ENCODE results near the gene LGALS9B.
"Not testable (repeated sequence)": the region's sequence is repeated elsewhere in the genome, so short reads cannot be mapped to it uniquely, and the experiment has no call there.

The LGALS9B gene

DNA sequence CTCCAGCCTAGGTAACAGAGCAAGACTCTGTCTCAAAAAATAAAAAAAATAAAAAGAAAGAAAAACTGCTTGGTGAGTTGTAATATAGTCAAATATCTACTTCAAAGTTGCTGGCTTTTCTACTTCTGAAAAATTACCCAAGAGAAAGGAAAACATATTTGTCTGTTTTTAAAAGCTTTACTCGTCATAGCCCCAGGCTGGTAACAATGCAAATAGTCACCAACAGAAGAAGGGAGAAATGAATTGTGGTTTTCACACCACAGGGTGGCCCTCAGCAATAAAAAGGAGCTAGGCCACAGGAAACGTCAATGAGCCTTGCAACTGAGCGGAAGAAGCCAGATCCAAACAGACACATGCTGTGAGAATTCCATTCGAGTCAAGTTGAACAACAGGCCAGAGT lies 1.8 kb upstream of the LGALS9B start:
- in situ Hi-C loops (cut with HindIII; ENCODE audit: low sequenced_read_pairs): not testable (repeated sequence)

DNA sequence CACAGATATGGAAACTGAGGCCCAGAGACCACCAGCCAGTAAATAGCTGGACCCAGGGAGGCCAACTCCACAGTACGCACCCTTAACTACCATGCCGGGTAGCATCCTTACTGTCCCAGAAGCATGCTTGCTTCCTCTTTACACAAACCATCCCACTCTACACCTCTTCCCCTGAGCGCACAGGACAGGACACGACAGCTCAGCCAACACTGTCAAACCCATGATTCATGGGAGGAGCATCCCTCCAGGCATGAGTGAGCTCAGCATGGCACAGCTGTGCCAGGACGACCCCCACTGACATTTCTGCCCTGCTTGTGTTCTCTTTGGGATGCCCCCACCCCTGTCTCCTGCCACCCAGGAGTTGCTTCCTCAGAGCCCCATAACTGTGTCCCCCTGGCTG lies 340 bp downstream of the LGALS9B start:
- in situ Hi-C loops (cut with HindIII; ENCODE audit: low sequenced_read_pairs): not testable (repeated sequence)

DNA sequence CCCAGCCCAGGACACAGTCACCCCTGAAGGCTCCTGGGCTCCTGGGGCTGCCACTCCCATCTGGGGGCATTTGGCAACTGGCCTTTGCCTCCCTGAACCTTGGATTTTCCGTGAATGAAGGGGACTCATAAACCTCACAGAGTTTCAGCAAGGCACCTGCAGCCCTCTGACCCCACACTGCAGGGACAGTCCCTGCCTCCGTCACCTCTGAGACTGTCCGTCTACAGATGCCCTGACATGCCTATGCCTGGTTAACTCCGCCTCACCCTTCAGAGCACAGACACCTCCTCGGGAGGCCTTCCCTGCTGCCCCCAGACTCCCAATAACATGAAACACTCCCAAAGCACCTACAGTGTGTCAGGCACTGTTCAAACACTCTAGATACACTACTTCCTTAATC lies 786 bp downstream of the LGALS9B start:
- in situ Hi-C loops (cut with HindIII; ENCODE audit: low sequenced_read_pairs): not testable (repeated sequence)

DNA sequence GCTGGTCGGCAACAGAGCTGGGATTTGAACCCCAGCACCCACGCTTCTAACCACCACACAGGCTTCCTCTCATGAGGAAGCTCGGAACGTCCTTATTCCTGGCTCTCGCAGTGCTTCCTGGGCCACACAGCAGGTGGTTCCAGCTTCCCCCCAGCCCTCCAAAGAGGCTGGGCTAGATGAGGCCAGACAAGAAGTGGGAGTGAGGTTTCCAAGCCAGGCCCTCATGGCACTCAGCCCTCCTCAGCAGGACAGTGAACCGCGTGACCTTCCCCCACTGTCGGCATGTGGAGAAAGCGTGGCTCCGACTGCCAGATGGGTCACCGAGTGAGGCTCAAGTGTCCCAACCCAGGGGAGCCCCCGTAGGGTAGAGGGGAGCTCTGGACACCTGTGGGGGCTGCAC lies 1.8 kb downstream of the LGALS9B start:
- in situ Hi-C loops (cut with HindIII; ENCODE audit: low sequenced_read_pairs): not testable (repeated sequence)

DNA sequence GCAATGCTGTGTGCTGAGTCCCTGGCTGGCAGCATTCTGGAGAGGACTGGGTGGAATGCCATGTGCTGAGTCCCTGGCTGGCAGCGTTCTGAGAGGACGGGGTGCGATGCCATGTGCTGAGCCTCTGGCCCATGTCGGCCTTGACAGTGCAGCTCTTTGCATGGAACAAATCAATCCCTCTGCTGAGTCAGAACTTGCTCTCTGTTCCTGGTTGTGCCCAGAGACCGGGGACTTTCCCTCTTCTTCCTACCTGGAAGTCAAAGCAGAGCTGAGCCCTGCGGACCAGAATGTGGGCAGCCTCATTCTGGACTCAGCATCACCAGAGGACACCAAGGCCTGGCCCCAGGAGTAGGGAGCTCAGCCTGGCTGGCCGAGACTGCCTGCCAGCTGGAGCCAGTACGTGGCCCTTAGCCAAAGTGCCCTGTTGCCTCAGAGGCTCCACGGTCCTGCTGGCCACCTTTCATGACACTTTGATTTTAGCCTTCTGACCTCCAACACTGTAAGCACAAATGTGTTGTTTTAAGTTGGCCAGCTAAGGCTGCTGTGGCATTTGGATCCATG lies 2.4 kb downstream of the LGALS9B start:
- in situ Hi-C loops (cut with HindIII; ENCODE audit: low sequenced_read_pairs): not testable (repeated sequence)

DNA sequence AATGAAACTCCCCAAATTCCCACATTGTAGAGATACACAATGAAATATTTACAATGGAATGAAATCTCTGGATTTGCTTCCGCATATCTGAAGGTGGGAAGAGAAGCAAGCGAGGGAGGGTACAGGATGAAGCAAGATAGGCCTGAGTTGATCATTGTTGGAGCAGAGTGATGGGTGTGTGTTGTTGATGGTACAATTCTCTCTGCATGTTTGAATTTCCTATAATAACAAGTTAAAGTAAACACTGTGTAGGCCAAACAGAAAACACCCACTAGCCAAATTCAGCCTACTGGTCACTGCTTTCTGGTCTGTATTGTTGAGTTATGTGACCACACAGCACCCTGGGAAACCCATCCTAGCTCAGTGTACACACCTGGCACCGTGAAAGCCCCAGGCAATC lies 5.2 kb downstream of the LGALS9B start:
- in situ Hi-C loops (cut with HindIII; ENCODE audit: low sequenced_read_pairs): not testable (repeated sequence)

DNA sequence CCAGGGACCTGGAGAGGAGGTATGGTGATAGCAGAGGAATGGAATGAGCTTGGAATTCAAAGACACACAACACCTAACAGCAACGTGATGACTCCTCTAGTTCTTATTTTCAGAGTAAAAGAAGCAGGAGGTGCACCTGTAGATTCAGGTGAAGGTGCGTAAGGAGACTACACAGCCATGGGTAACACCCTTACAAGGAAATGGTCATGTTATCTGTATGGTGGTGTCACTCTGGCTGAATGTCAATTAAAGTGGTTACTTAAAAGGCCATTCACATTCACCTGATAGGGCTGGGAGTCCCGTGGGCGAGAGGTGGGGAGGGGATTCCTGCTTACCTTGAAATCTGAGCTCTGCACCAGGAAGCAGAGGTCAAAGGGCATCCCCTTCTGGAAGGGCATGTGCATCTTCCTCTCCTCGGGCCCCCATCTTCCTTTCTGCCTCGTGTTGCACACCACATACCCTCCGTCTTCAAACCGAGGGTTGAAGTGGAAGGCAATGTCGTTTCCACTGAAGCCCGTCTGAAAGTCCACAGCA lies 9.4 kb downstream of the LGALS9B start:
- in situ Hi-C loops (cut with HindIII; ENCODE audit: low sequenced_read_pairs): not testable (repeated sequence)

DNA sequence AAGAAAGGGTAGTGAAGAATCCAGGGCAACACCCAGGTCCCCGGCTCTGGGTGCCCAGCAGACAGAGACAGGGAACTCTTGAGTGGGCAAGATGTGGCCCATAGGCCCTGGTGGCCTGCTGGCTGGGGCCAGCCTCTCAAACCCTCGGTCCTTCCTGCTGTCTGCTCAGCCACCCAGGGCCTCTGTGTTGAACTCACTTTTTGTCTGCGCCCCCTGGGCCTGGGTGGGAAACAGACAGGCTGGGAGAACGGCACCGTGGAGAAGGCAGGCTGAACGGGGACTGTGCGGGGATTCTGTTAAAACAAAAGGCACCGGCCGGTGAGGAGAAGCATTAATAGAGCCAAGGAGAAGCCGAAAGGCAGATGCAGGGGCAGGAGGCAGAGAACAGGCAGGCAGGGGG lies 12.2 kb downstream of the LGALS9B start:
- in situ Hi-C loops (cut with HindIII; ENCODE audit: low sequenced_read_pairs): not testable (repeated sequence)

DNA sequence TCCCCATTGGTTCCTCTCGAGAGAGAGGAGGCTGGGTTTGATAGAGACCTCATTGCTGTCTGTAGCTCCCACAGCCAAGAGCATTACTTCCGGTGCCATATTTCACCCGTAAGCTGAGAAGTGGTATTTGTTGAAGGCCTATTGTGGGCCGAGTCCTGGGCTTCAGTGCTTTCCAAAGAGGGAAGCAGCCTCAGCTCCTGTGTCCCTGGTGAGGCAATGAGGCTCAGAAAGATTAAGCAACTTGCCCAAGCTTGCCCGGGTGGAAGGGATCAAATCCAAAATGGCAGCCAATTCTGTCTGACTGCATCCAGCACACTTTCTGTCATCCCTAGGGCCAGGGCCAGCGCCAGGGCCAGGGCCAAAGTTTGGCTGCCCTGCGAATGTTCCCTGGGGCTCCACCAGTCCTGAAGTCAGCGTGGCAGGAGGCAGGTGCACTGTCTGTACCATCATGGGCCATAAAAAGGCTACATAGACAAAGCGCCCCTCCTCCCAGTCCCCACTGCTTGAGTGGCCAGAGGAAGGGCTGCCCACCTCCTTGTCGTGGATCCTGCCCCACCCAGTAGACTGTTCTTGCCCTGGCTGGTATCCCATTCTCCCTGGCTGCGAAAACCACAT lies 13.4 kb downstream of the LGALS9B start:
- in situ Hi-C loops (cut with HindIII; ENCODE audit: low sequenced_read_pairs): not testable (repeated sequence)

DNA sequence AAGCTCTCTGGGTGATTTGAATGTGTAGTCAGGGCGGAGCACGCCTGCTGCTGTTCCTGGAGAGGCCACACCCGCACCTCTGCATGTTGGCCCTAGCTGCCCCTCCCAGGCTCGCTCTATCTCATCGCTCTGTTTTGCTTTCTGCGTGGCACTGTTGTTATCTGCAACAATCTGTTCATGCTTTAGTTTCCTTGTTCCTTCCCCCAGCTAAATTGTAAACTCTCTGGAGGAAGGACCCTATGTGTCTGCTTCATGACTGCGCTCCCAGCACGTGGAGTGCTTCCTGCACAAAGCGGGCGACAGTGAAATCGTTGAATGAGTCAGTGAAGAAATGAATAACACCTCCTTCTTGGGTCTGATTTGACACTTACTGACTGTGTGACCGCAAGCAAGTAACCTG lies 16.5 kb downstream of the LGALS9B start:
- in situ Hi-C loops (cut with HindIII; ENCODE audit: low sequenced_read_pairs): not testable (repeated sequence)

DNA sequence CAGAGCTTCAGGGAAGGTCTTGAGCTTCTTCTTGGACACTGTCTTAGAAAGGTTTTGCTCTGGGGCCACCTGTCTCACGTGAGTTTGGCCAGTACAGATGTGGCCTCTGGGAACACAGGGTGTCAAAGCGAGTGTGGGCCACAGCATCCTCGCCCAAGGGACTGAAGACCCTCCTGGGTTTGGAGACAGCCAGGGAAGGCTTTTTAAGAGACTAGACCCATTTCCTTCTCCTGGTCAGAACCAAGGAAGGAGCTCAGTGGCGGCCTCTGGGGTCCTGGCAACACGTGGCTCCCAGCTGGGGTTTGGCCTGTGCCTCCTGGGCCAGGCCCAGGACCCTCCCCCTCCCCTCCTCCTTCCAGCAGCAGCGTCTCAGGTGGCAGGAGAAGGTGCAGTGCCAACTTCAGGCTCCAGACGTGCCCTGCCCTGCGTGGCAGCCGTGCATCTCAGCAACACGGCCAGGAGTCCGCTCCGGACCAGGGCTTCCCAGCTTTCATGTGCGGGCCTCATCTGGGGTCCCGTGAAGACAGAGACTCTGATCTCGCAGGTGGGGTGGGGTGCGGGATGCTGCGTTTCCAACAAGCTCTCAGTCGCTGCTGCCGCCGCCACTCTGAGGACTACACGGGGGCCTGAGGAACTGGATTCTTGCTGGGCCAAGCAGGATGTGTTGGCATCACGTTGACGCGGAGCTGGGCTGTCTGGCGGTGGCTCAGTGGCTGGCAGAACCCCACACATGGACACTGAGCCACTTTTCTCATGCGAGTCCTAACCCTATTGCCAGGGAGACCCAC lies 19.6 kb downstream of the LGALS9B start:
- in situ Hi-C loops (cut with HindIII; ENCODE audit: low sequenced_read_pairs): not testable (repeated sequence)

DNA sequence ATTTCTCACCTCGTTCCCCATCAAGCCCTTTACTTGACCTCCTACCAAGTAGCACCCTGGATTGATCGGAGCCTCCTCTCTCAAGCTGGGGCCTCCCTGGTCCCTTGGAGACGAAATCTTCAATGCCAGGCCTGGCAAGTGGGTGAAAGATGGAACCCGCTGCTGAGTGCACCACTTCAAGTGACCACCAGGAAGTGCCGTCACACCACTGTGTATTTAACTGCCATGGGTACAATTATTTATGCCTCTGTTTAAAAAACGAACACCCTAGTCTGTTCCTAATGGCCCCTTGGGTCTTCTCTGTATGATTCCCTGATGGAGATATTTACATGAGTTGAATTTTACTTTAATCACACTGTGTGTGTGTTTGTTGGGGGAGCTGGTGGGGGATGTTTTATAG lies 20.4 kb downstream of the LGALS9B start:
- in situ Hi-C loops (cut with HindIII; ENCODE audit: low sequenced_read_pairs): not testable (repeated sequence)

DNA sequence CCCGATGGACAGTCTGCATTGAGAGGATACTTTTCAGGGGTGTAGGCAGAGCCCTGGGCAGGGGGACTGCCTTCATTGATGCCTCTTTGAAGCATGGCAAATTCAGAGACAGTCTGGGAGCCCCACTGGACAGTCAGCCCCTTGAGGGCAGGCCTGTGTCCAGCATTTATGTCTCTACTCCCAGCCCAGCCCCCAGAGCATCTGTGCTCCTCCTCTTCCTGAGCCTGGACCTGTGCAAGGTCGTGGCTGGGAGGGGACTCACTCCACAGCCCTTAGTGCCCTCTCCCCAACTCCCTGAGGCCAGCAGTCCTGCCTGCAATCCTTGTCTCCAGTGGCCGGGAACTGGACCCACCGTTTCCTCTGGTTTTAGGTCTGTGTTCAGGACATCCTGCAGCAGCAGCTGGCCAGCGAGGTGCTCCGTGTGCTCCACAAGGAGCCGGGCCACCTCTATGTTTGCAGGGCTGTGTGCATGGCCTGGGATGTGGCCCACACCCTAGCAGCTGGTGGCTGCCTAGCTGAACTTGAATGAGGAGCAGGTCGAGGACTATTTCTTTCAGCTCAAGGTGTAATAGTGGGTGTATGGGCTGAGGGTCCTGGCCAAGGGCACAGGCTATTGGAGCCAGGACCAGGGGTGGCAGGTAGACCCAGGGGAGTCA lies 22.6 kb downstream of the LGALS9B start:
- in situ Hi-C loops (cut with HindIII; ENCODE audit: low sequenced_read_pairs): not testable (repeated sequence)

DNA sequence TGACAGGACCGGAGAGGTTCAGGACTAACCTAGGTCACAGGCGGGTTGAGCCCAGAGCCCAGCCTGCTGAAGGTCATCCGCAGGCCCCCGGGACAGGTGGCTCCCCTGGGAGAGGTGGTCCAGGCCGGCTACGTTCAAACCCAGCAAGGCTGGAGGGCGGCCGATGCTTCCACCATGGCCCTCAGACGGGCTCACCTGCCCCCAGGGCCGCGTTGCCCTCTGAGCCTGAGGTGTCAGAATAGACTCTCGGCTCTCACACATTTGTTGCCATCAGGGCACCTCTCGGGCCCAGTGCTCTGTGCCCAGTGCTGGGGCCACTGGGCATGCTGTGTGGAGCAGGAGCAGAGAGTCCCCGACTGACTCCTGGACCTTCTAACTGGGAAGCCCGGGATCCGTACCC lies 23.2 kb downstream of the LGALS9B start:
- in situ Hi-C loops (cut with HindIII; ENCODE audit: low sequenced_read_pairs): not testable (repeated sequence)

DNA sequence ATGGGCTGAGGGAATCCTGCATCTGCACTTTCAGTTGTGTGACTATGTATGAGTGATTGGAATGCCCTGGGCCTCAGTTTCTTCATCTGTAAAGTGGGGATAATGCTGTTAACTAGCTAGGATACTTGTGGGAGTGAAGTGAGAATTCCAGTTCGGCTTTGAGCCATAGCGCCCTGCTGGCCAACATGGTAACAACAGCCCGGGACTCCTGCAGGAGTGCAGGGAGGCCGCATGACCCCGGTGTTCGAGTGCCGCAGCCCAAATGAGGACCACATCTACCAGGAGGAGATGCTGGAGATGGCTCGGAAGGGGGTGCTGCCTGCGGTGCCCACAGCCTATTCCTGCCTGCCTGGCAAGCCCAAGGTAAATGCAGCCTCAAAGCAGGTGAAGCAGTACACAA lies 23.7 kb downstream of the LGALS9B start:
- in situ Hi-C loops (cut with HindIII; ENCODE audit: low sequenced_read_pairs): not testable (repeated sequence)

DNA sequence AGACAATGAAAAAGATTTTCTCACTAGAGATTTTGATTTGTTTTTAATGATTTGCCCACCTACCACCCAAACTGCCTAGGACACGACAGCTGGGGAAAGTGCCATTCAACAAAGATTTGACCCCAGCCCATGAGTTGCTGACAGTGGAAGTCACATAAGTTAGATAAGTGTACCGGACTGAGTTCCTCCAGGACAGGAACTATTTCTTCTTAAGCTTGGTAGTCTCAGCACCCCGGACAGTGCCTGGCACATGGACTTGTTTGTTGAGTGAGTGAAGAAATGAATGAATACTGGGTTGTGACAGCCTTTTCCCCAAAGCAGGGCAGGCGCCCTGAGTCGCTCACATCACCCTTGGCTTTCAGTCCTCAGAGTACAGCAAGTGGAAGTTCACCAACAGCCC lies 26.7 kb downstream of the LGALS9B start:
- in situ Hi-C loops (cut with HindIII; ENCODE audit: low sequenced_read_pairs): not testable (repeated sequence)

DNA sequence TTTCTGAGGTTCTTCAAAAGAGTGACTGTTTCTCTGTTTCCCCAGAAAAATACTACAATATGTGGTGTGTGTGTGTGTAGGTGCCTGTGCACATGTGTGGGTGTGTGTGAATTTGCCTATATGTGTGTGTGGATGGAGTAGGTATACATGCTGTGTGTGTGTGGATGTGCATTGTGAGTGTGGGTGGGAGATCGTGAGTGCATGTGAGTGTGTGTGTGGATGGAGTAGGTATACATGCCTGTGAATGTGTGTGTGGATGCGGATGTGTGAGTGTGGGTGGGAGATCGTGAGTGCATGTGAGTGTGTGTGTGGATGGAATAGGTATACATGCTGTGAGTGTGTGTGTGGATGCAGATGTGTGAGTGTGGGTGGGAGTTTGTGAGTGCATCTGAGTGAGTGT lies 32.2 kb downstream of the LGALS9B start:
- in situ Hi-C loops (cut with HindIII; ENCODE audit: low sequenced_read_pairs): not testable (repeated sequence)

DNA sequence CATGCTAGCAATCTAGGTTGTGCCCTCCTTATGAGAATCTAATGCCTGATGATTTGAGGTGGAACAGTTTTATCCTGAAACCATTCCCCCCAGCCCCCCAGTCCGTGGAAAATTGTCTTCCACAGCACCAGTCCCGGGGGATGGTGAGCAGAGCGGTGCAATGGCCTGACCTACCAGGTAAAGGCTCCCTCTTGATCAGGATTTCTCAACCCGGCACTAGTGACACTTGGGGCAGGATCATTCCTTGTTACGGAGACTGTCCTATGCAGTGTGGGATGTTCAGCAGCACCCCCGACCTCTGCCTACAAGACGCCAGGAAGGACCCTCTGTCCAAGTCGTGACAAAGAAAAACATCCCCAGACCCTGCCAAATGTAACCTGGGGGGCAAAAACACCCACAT lies 34.0 kb downstream of the LGALS9B start:
- in situ Hi-C loops (cut with HindIII; ENCODE audit: low sequenced_read_pairs): not testable (repeated sequence)

DNA sequence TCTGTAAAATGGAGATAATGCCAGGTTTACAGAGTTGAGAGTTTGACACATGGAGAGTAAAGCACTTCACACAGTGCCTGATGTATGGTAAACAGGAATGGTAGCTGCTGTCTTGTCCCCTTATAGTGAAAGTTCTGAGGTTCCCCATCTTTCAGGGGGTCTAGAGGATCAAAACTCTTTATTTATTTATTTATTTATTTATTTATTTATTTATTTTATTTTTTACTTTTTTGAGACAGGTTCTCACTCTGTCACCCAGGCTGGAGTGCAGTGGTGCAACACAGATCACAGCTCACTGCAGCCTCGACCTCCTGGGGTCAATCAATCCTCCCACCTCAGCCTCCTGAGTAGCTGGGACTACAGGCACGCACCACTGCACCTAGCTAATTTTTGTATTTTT lies 40.1 kb downstream of the LGALS9B start:
- in situ Hi-C loops (cut with HindIII; ENCODE audit: low sequenced_read_pairs): not testable (repeated sequence)

DNA sequence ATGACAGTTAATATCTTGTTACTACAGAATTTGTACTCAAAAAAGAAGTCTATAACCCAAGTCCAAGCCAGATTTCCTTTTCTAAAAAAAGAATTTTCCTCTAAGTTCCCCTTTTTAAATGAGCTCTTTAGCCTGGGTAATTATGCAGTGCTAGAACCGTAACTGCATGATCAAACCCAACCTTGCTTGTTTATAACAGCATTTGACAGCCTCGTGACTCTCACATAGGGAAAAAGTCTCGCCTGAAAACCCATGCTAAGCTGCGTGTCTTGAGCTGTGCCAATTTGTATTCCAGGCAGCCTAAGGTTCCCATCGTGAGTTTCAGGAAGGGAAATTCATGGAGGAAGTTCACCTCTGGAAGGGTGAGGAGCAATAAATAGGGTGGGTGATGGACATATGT lies 44.5 kb downstream of the LGALS9B start:
- in situ Hi-C loops (cut with HindIII; ENCODE audit: low sequenced_read_pairs): not testable (repeated sequence)

DNA sequence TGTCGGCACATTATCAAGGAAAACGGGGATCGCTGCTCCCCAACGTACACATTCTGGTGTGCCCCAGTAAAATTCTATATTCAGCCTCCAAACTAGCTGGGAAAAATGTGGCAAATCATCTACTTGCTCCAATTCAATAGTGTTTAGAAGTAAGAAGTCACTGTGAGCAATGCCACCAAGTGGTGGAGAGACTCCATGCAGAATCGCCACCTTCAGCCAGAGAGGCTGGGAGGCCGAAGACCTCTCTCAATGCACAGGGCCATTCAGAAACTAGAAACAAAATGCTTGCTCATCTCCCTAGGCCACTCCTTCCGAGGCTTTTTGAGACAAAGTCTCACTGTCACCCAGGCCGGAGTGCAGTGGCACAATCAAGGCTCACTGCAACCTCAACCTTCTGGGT lies 48.5 kb downstream of the LGALS9B start:
- in situ Hi-C loops (cut with HindIII; ENCODE audit: low sequenced_read_pairs): not testable (repeated sequence)
